NB4 (cell line): ENCODE data around the gene MYOCD.

Source experiments
- DNase-seq: peaks from one replicate; pipeline ENCODE4 v3.0.0; 2010; ENCODE audit warnings: low read depth
- H3K4me3 ChIP-seq: one replicate; pipeline ENCODE4 v1.5.1; 2011; ENCODE audit warnings: mild to moderate bottlenecking, low read depth, low read length, moderate library complexity
- MYC ChIP-seq: IDR thresholded peaks from 2 replicates; pipeline ENCODE4 v1.6.1; 2011; ENCODE audit warnings: low read depth, low read length
- POLR2A ChIP-seq: IDR thresholded peaks from 2 replicates; pipeline ENCODE4 v1.6.1; 2011; ENCODE audit warnings: mild to moderate bottlenecking; ENCODE audit not compliant: insufficient read length; ENCODE audit errors: extremely low read depth
- TF ChIP-seq, protein P1 (sequence below): IDR thresholded peaks from one replicate; pipeline ENCODE4 v1.5.1; 2012; ENCODE audit warnings: low read depth, low read length
- TF ChIP-seq, protein P2 (sequence below): IDR thresholded peaks from 2 replicates; pipeline ENCODE4 v1.6.1; 2011; ENCODE audit warnings: low read depth, low read length

Gene MYOCD

DNA sequence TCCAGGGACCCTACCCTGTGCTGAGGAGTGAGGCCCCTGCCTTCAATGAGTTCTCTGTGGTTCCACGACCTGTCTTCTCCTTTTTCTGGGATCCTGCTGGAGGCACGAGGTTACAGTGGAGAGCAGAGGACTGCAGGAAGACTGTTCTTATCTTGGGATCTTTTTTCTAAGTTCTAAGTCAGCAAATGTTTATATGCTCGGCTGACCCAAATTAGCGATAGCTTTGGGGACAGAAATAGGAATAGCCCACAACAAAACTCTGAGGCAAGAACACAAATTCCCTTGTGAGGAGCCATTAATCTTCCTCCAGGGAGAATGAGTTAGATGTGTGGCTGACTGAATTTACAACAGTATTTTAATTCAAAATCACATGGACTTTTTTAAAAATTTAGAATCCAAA is 46.7 kb downstream of the MYOCD start:
- TF ChIP-seq, protein P1, sequence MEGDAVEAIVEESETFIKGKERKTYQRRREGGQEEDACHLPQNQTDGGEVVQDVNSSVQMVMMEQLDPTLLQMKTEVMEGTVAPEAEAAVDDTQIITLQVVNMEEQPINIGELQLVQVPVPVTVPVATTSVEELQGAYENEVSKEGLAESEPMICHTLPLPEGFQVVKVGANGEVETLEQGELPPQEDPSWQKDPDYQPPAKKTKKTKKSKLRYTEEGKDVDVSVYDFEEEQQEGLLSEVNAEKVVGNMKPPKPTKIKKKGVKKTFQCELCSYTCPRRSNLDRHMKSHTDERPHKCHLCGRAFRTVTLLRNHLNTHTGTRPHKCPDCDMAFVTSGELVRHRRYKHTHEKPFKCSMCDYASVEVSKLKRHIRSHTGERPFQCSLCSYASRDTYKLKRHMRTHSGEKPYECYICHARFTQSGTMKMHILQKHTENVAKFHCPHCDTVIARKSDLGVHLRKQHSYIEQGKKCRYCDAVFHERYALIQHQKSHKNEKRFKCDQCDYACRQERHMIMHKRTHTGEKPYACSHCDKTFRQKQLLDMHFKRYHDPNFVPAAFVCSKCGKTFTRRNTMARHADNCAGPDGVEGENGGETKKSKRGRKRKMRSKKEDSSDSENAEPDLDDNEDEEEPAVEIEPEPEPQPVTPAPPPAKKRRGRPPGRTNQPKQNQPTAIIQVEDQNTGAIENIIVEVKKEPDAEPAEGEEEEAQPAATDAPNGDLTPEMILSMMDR = no peak
- no peak for TF ChIP-seq MYC
- TF ChIP-seq POLR2A = no peak
- TF ChIP-seq, protein P2, sequence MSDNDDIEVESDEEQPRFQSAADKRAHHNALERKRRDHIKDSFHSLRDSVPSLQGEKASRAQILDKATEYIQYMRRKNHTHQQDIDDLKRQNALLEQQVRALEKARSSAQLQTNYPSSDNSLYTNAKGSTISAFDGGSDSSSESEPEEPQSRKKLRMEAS = no peak
- DNase-seq = no peak
- no peak overlapping the region for H3K4me3 ChIP-seq

DNA sequence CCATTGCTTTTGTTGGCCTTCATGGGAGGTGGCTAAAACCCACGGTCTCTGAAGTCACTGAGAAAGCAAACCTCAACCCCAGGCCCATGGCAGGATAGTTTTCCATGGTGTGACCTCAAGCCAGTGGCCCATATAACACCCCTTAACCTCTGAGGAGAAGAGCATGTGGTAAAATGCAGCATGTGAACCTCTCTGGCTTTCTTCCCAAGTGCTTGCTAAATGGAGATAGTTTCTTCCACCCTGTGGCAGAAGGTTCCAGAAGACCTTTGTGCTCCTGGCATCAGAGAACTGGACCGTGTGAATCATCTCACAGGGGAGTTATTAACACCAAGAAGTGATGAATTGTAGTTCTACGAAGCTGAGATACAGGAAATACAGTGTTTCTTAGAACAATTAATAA is 47.3 kb downstream of the MYOCD start:
- H3K4me3 ChIP-seq = no peak overlapping the region
- no peak for DNase-seq
- TF ChIP-seq POLR2A = no peak
- TF ChIP-seq, protein P2 = no peak
- TF ChIP-seq, protein P1 = no peak
- TF ChIP-seq MYC = no peak

DNA sequence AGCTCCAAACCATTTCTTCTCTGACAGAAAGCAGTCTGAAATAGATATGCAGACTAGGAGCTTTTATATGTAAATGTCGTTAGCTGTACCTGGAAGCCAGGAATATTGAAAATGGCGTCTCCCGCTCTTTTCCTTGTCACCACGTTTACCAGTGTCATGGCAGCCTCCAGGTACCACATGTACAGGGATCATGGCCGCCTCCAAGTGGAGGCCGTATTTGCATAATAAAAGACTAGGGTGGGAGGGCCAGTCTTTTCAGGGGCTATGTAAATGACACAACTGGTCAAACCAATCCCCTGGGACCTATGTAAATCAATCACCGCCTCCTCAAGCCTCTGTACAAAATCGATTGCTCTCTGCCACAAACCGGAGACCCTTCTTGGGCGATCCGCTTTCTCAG is 54.3 kb downstream of the MYOCD start:
- no peak for DNase-seq
- no peak overlapping the region for H3K4me3 ChIP-seq
- TF ChIP-seq, protein P1 = no peak
- TF ChIP-seq, protein P2 = no peak
- TF ChIP-seq MYC (no peak), POLR2A (no peak)

DNA sequence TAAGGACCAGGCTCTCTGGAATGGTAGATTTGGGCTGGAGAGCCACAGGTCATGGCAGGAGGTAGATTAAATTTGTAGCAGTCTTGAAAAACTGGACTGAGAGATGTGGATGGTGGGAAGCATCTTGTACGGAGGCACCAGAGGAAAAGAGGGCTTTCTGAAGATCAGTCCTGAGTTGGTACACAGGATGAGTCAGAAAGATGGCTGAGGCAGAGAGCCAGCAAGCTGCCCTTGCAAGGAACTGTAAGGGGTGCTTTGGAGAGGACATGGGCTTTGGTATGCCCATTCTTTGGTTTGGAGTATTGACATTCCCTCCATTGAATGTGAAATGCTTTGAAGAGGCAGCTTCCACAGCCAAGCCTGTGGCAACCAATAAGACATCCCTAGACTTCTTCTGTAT is 55.9 kb downstream of the MYOCD start:
- no peak for DNase-seq
- H3K4me3 ChIP-seq = no peak overlapping the region
- TF ChIP-seq, protein P1 = no peak
- TF ChIP-seq, protein P2 = no peak
- TF ChIP-seq POLR2A (no peak), MYC (no peak)

DNA sequence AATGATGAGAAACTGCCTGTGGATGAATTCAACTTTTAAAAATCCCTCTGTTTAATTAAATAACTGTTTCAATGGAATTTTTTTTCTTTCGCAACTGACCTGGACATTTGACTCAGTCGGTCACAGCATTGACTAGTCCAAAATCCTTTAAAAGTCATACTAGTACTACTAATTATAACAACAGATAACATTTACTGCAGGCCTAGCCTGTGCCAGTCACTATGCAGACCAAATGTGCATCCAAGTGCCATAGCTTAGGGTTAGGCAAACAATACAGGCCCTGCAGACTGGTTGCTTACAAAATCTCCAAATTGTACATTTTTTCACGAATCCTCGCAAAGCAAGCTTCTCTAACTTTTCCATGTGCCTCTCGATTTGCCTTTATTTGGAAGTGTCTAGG is 56.6 kb downstream of the MYOCD start:
- TF ChIP-seq, protein P1 = no peak
- TF ChIP-seq MYC (no peak), POLR2A (no peak)
- TF ChIP-seq, protein P2 = no peak
- no peak for DNase-seq
- H3K4me3 ChIP-seq = no peak overlapping the region

DNA sequence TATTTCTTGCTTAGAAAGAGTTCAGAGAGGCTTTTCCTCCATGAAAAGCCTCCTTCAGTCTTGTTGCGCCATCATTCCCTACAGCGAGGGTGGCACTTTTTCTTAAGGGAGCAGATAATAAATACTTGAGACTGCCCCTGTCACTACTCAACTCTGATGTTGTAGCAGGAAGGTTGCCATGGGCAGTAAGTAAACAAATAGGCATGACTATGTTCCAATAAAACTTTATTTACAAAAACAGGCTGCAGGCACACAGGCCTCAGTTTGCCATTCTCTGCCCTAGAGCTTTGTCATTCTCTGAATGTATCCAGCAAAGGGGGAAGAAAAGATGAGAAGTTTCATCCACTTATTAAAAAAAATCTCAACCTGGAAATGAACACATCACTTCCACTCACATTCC is 60.4 kb downstream of the MYOCD start:
- no peak overlapping the region for H3K4me3 ChIP-seq
- DNase-seq = no peak
- TF ChIP-seq POLR2A = no peak
- no peak for TF ChIP-seq MYC
- TF ChIP-seq, protein P2 = no peak
- TF ChIP-seq, protein P1 = no peak
